ENCODE data around the gene AMH. TPM values are rescaled to one million over a fixed set of nuclear protein-coding genes. Genes with fewer than 3 reads are reported as not detected.

The AMH gene
- total and polyA plus RNA-seq, 2 of the 13 experiments (the other 11 are each of a cell fraction or from before 2014, with no cell fraction given): 0.03 to 0.18 TPM

DNA sequence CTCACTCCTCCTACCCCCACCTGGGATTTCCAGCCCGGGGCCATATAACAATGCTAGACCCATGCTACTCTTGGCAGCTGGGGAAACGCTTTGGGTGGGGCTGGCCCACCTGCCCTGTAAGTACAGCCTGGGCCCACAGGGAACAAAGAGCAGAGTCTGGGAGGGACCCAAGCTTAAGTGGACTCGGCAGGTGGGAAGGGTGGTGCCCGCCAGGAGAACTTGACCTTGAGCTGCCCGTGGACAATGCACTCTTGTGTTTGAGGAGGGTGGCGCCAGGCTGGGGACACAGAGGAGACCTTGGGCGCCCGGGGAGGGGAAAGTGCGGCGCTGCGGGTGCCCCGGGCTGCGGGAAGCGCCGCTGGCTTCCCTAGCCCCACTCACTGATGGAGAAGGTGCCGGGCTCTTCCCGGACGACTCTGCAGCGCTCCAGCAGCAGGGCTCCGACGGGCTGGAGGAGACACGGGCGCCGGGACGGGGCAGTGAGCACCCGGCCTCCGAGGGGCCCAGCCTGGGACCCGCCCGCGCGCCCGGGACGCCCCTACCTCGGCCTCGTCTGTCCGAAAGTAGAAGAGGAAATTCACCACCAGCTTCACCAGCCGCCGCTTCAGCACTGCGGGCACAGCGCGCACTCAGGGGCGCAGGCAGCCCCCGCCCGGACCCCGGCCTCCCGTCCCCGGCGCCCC is 13.6 kb upstream of the AMH start (continued):
- TF ChIP-seq PRPF4 (IDR thresholded peaks at IDR 0.05; ENCODE audit: low read depth, low read length, poor library complexity, severe bottlenecking) (no peak), KLF16 (CRISPR knock-in tag; IDR thresholded peaks at IDR 0.05) (peak in 1 of 2 experiments; percentile 60; a peak in 2 of 4 replicates), CENPT (CRISPR knock-in tag; IDR thresholded peaks at IDR 0.05; ENCODE audit: low read depth) (0 out of 2 replicates have a peak, but pooled peaks have one; percentile 47), EP300 (IDR thresholded peaks at IDR 0.05; ENCODE audit: low read depth in 2 of 2, low read length in 2 of 2) (peak; percentile 7 to 31; a peak in 2 of 4 replicates), EP300 (CRISPR knock-in tag; IDR thresholded peaks at IDR 0.05; ENCODE audit: borderline replicate concordance) (no peak), ONECUT2 (CRISPR knock-in tag; IDR thresholded peaks at IDR 0.05) (no peak), HOXA5 (CRISPR knock-in tag; IDR thresholded peaks at IDR 0.05) (no peak), SP1 (IDR thresholded peaks at IDR 0.05) (no peak), SP1 (CRISPR knock-in tag; IDR thresholded peaks at IDR 0.05) (0 out of 2 replicates have a peak, but pooled peaks have one; percentile 21), ZBTB38 (CRISPR knock-in tag; IDR thresholded peaks at IDR 0.05) (0 out of 2 replicates have a peak, but pooled peaks have one; percentile 35), GTF3A (CRISPR knock-in tag; conservative IDR thresholded peaks at IDR 0.05) (no peak), FLYWCH1 (CRISPR knock-in tag; IDR thresholded peaks at IDR 0.05) (no peak), JUND (CRISPR knock-in tag; IDR thresholded peaks at IDR 0.05) (no peak), ZNF367 (CRISPR knock-in tag; IDR thresholded peaks at IDR 0.05; ENCODE audit: borderline replicate concordance) (no peak), CBX1 (IDR thresholded peaks at IDR 0.05; ENCODE audit: low read depth) (no peak), THAP11 (CRISPR knock-in tag; IDR thresholded peaks at IDR 0.05) (peak; percentile 32; the same call in 1 of the 2 replicates)
- TF ChIP-seq, protein P1, sequence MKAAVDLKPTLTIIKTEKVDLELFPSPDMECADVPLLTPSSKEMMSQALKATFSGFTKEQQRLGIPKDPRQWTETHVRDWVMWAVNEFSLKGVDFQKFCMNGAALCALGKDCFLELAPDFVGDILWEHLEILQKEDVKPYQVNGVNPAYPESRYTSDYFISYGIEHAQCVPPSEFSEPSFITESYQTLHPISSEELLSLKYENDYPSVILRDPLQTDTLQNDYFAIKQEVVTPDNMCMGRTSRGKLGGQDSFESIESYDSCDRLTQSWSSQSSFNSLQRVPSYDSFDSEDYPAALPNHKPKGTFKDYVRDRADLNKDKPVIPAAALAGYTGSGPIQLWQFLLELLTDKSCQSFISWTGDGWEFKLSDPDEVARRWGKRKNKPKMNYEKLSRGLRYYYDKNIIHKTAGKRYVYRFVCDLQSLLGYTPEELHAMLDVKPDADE (CRISPR knock-in tag; IDR thresholded peaks at IDR 0.05): no peak
- TF ChIP-seq, protein P2, sequence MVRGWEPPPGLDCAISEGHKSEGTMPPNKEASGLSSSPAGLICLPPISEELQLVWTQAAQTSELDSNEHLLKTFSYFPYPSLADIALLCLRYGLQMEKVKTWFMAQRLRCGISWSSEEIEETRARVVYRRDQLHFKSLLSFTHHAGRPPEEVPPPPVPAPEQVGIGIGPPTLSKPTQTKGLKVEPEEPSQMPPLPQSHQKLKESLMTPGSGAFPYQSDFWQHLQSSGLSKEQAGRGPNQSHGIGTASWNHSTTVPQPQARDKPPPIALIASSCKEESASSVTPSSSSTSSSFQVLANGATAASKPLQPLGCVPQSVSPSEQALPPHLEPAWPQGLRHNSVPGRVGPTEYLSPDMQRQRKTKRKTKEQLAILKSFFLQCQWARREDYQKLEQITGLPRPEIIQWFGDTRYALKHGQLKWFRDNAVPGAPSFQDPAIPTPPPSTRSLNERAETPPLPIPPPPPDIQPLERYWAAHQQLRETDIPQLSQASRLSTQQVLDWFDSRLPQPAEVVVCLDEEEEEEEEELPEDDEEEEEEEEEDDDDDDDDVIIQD (CRISPR knock-in tag; IDR thresholded peaks at IDR 0.05; ENCODE audit: low read depth): no peak
- TF ChIP-seq, protein P3, sequence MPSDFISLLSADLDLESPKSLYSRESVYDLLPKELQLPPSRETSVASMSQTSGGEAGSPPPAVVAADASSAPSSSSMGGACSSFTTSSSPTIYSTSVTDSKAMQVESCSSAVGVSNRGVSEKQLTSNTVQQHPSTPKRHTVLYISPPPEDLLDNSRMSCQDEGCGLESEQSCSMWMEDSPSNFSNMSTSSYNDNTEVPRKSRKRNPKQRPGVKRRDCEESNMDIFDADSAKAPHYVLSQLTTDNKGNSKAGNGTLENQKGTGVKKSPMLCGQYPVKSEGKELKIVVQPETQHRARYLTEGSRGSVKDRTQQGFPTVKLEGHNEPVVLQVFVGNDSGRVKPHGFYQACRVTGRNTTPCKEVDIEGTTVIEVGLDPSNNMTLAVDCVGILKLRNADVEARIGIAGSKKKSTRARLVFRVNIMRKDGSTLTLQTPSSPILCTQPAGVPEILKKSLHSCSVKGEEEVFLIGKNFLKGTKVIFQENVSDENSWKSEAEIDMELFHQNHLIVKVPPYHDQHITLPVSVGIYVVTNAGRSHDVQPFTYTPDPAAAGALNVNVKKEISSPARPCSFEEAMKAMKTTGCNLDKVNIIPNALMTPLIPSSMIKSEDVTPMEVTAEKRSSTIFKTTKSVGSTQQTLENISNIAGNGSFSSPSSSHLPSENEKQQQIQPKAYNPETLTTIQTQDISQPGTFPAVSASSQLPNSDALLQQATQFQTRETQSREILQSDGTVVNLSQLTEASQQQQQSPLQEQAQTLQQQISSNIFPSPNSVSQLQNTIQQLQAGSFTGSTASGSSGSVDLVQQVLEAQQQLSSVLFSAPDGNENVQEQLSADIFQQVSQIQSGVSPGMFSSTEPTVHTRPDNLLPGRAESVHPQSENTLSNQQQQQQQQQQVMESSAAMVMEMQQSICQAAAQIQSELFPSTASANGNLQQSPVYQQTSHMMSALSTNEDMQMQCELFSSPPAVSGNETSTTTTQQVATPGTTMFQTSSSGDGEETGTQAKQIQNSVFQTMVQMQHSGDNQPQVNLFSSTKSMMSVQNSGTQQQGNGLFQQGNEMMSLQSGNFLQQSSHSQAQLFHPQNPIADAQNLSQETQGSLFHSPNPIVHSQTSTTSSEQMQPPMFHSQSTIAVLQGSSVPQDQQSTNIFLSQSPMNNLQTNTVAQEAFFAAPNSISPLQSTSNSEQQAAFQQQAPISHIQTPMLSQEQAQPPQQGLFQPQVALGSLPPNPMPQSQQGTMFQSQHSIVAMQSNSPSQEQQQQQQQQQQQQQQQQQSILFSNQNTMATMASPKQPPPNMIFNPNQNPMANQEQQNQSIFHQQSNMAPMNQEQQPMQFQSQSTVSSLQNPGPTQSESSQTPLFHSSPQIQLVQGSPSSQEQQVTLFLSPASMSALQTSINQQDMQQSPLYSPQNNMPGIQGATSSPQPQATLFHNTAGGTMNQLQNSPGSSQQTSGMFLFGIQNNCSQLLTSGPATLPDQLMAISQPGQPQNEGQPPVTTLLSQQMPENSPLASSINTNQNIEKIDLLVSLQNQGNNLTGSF (CRISPR knock-in tag; IDR thresholded peaks at IDR 0.05): no peak
- TF ChIP-seq, protein P4, sequence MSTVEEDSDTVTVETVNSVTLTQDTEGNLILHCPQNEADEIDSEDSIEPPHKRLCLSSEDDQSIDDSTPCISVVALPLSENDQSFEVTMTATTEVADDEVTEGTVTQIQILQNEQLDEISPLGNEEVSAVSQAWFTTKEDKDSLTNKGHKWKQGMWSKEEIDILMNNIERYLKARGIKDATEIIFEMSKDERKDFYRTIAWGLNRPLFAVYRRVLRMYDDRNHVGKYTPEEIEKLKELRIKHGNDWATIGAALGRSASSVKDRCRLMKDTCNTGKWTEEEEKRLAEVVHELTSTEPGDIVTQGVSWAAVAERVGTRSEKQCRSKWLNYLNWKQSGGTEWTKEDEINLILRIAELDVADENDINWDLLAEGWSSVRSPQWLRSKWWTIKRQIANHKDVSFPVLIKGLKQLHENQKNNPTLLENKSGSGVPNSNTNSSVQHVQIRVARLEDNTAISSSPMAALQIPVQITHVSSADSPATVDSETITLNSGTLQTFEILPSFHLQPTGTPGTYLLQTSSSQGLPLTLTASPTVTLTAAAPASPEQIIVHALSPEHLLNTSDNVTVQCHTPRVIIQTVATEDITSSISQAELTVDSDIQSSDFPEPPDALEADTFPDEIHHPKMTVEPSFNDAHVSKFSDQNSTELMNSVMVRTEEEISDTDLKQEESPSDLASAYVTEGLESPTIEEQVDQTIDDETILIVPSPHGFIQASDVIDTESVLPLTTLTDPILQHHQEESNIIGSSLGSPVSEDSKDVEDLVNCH (CRISPR knock-in tag; IDR thresholded peaks at IDR 0.05): no peak

Data from HepG2 (cell line).